ENCODE data around the gene CBX7.

CBX7 gene

GRCh38 chr22:39101226-39101625, 51.3 kb downstream of the CBX7 start:
- Histone ChIP-seq H3K27me3 (replicated peaks) (no peaks in the 10 kb centered on the region), H3K4me3 (ENCODE audit: low read depth, low read length) (no peak overlapping the region), H3K36me3 (replicated peaks) (no peaks in the 10 kb centered on the region), H3K27ac (no peak overlapping the region)
- in situ Hi-C loops (cut with HindIII; ENCODE audit: low pct_ligation_motif_present, low sequenced_read_pairs), result no loop called here
- no peak for DNase-seq
- no peak for TF ChIP-seq CTCF (IDR thresholded peaks at IDR 0.05; ENCODE audit: low read depth, low read length, missing control alignments)

DNA sequence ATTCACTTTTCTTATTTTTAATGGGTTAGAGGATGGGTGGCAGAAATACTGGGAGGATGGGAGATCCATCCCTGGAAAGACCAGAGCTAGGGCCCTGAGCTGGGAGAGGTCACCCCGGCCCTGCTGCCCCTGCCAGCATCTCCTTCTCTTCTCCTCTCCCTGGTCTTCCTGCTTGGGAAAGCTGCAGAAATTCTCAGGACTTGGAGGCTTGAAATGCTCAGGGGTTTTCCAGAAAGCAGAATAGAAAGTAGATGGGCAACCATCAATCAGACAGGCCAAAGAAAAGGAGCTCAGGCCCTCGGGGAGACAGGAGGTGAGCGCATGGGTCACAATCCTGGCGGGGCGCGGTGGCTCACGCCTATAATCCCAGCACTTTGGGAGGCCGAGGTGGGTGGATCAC, 53.9 kb downstream of the CBX7 start:
- Histone ChIP-seq H3K27ac (no peak overlapping the region), H3K4me3 (ENCODE audit: low read depth, low read length) (no peak overlapping the region), H3K36me3 (replicated peaks) (no peaks in the 10 kb centered on the region), H3K27me3 (replicated peaks) (no peaks in the 10 kb centered on the region)
- in situ Hi-C loops (cut with HindIII; ENCODE audit: low pct_ligation_motif_present, low sequenced_read_pairs), result no loop called here
- TF ChIP-seq CTCF (IDR thresholded peaks at IDR 0.05; ENCODE audit: low read depth, low read length, missing control alignments), result no peak
- no peak for DNase-seq

GRCh38 chr22:39098026-39098425, 54.5 kb downstream of the CBX7 start:
- Histone ChIP-seq H3K36me3 (replicated peaks) (no peaks in the 10 kb centered on the region), H3K4me3 (ENCODE audit: low read depth, low read length) (no peak overlapping the region), H3K27me3 (replicated peaks) (no peaks in the 10 kb centered on the region), H3K27ac (no peak overlapping the region)
- no peak for DNase-seq
- in situ Hi-C loops (cut with HindIII; ENCODE audit: low pct_ligation_motif_present, low sequenced_read_pairs), result no loop called here
- no peak for TF ChIP-seq CTCF (IDR thresholded peaks at IDR 0.05; ENCODE audit: low read depth, low read length, missing control alignments)

DNA sequence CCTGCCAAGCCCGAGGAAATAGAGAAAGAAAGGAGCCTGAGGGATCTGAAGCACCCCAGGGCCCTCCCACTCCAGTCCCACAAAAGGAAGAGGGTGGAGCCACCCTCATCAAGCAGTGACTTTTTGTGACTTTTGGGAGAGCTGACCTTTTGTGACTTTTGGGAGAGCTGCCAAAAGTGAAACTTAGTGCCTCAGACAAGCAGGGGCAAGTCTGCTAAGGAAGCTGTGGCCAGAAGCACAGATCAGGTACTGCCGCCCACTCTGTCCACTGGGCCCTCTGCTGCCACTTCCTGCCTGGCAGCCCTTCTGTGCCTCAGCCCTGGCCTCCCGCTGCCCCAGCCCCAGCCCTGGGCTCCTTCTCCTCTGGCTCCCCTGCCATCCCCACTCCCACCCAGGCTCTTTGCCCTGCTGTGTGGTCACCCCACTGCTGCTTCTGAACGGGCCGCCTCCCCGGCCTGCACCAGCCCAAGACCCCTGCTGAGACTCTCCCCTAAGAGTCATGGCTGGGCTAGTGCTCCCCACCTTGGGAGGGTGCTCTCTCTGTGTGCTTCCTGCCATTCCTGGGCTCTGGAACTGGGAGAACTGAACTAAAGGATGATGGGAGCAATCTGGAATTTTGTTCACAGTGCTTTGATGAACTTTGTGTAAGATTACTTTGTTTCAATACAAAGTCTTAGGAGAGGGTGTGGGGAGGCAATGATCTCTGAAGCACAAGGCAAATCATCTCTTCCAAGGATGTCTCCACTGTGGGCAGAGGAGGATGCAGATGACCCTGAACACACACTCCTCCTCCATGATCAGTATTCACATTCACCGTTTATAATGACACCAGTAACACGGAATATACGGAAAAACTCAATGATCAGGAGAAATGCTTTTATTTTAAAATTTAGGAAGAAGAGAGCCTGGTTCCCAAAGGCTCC, 55.1 kb downstream of the CBX7 start, which contains the start of gene APOBEC3H:
Gene APOBEC3H (plus strand): TSS at position 147 of the 923 bp plus-strand sequence. CDS start 3,035 bp downstream, outside the sequence.
- no peaks in the 10 kb centered on the region for H3K27me3 ChIP-seq (replicated peaks)
- no peak for TF ChIP-seq CTCF (IDR thresholded peaks at IDR 0.05; ENCODE audit: low read depth, low read length, missing control alignments)
- H3K36me3 ChIP-seq (replicated peaks), result no peaks in the 10 kb centered on the region
- no peak within 1 kb of the TSS for H3K4me3 ChIP-seq (ENCODE audit: low read depth, low read length)
- no peak within 1 kb of the TSS for H3K27ac ChIP-seq
- DNase-seq, result no peak
- in situ Hi-C loops (cut with HindIII; ENCODE audit: low pct_ligation_motif_present, low sequenced_read_pairs), result no loop called here

- in situ Hi-C loops (cut with HindIII; ENCODE audit: low pct_ligation_motif_present, low sequenced_read_pairs), result no loop called here
- H3K4me3 ChIP-seq (ENCODE audit: low read depth, low read length), result no peak overlapping the region
- DNase-seq, result no peak
- no peak for TF ChIP-seq CTCF (IDR thresholded peaks at IDR 0.05; ENCODE audit: low read depth, low read length, missing control alignments)
- H3K36me3 ChIP-seq (replicated peaks), result no peaks in the 10 kb centered on the region
- no peaks in the 10 kb centered on the region for H3K27me3 ChIP-seq (replicated peaks)
- no peak overlapping the region for H3K27ac ChIP-seq
Measured at GRCh38 chr22:39095971-39096370, 56.5 kb downstream of the CBX7 start.

Data from brain microvascular endothelial cell (primary cell).